SK-N-SH treated with all-trans-retinoic acid at 6 μM for 48 hours (cell line): ENCODE results near the gene SYNE1.

Source experiments
- ISL1 ChIP-seq: fragments of 250-450 bp; sonication (Bioruptor Pico); IDR thresholded peaks from 2 replicates; pipeline ENCODE4 v2.1.2; 2022; ENCODE audit warnings: mild to moderate bottlenecking, moderate library complexity
- RARB ChIP-seq: fragments of 250-450 bp; sonication (Bioruptor Pico); IDR thresholded peaks from 2 replicates; pipeline ENCODE4 v1.8.0; 2021; ENCODE audit warnings: mild to moderate bottlenecking, moderate library complexity
- TOX ChIP-seq: fragments of 250-450 bp; sonication (Bioruptor Pico); IDR thresholded peaks from 2 replicates; pipeline ENCODE4 v1.8.0; 2021; ENCODE audit warnings: mild to moderate bottlenecking, moderate library complexity, borderline replicate concordance
- TSHZ2 ChIP-seq: fragments of 250-450 bp; sonication (Bioruptor Pico); IDR thresholded peaks from 2 replicates; pipeline ENCODE4 v1.5.0; 2020; ENCODE audit warnings: mild to moderate bottlenecking, moderate library complexity
- ZC3H10 ChIP-seq: fragments of 250-450 bp; sonication (Bioruptor Pico); IDR thresholded peaks from 2 replicates; pipeline ENCODE4 v1.5.1; 2021; ENCODE audit warnings: mild to moderate bottlenecking, moderate library complexity

GRCh38 chr6:152368751-152369624, 268.2 kb downstream of the SYNE1 start:
- no peak for TF ChIP-seq TOX (CRISPR knock-in tag)
- TF ChIP-seq ZC3H10, result no peak
- TF ChIP-seq TSHZ2 (CRISPR knock-in tag), result no peak
- no peak for TF ChIP-seq RARB (CRISPR knock-in tag)
- TF ChIP-seq ISL1 (CRISPR knock-in tag), result no peak
